K562 (cell line): ENCODE measurements around the gene ZBTB32. TPM values are rescaled to one million over a fixed set of nuclear protein-coding genes. Genes with fewer than 3 reads are reported as not detected.

Experiments used
- BCL6 ChIP-seq: fragments of 250-450 bp; sonication (Bioruptor Pico); IDR thresholded peaks from 2 replicates; pipeline ENCODE4 v1.4.0; 2020
- CBFA2T2 ChIP-seq: fragments of 450-650 bp; conservative IDR thresholded peaks from 2 replicates; pipeline ENCODE4 v1.6.1; 2017; ENCODE audit warnings: mild to moderate bottlenecking
- CREB5 ChIP-seq: fragments of 250-450 bp; sonication (Bioruptor Pico); IDR thresholded peaks from 2 replicates; pipeline ENCODE4 v1.5.0; 2020; ENCODE audit warnings: mild to moderate bottlenecking
- CREM ChIP-seq: IDR thresholded peaks from 2 replicates; pipeline ENCODE4 v1.6.1; 2014; ENCODE audit warnings: antibody characterized with exemption, low read depth
- FOS ChIP-seq: IDR thresholded peaks from 3 replicates; pipeline ENCODE4 v1.6.1; 2011; ENCODE audit not compliant: insufficient read length; ENCODE audit errors: extremely low read depth
- GTF2E2 ChIP-seq: fragments of 200-800 bp; sonication (Bioruptor generic); IDR thresholded peaks from 2 replicates; pipeline ENCODE4 v1.6.1; 2016; ENCODE audit warnings: missing genetic modification characterization, missing compliant biosample characterization
- HIVEP1 ChIP-seq: fragments of 250-450 bp; sonication (Bioruptor Pico); IDR thresholded peaks from 2 replicates; pipeline ENCODE4 v1.4.0; 2020; ENCODE audit warnings: mild to moderate bottlenecking
- HOMEZ ChIP-seq: fragments of 250-450 bp; sonication (Bioruptor Pico); IDR thresholded peaks from 2 replicates; pipeline ENCODE4 v1.4.0; 2020; ENCODE audit warnings: mild to moderate bottlenecking, moderate library complexity
- MAZ ChIP-seq, 2 experiments: fragments of 450-650 bp in 1 of 2; sonication (generic) in 1 of 2; formaldehyde crosslinking; IDR thresholded peaks in 1 of 2; conservative IDR thresholded peaks in 1 of 2; 2 replicates each; pipeline versions ENCODE4 v1.4.0 to v1.5.0; 2020; ENCODE audit warnings: mild to moderate bottlenecking in 1 of 2, missing genetic modification reagents in 1 of 2
- PHTF2 ChIP-seq: fragments of 250-450 bp; sonication (Bioruptor Pico); IDR thresholded peaks from 2 replicates; pipeline ENCODE4 v1.5.0; 2021; ENCODE audit warnings: mild to moderate bottlenecking
- POLR2AphosphoS2 ChIP-seq: IDR thresholded peaks from 2 replicates; pipeline ENCODE4 v1.6.1; 2012; ENCODE audit warnings: low read length, improper control_type of control experiment
- POU5F1 ChIP-seq: fragments of 150-350 bp; IDR thresholded peaks from 2 replicates; pipeline ENCODE4 v1.6.1; 2014; ENCODE audit warnings: borderline replicate concordance, low read length, low read depth, mild to moderate bottlenecking; ENCODE audit not compliant: partially characterized antibody
- RBBP5 ChIP-seq: fragments of 200-600 bp; sonication (generic); IDR thresholded peaks from 2 replicates; pipeline ENCODE4 v1.6.1; 2012; ENCODE audit warnings: borderline replicate concordance, mild to moderate bottlenecking, low read length, control low read depth, inconsistent platforms; ENCODE audit not compliant: insufficient read depth, poor library complexity, severe bottlenecking
- SIN3A ChIP-seq, 2 experiments: fragments of 150-350 bp in 1 of 2; IDR thresholded peaks; 2 replicates each; pipeline ENCODE4 v1.6.1; 2011 to 2016; ENCODE audit warnings: borderline replicate concordance in 2 of 2, low read depth in 2 of 2, low read length in 2 of 2, mild to moderate bottlenecking in 2 of 2, moderate library complexity in 2 of 2; ENCODE audit not compliant: control insufficient read depth in 1 of 2
- THAP7 ChIP-seq: fragments of 250-450 bp; sonication (Bioruptor Pico); IDR thresholded peaks from 2 replicates; pipeline ENCODE4 v1.5.0; 2021
- TSC22D4 ChIP-seq: fragments of 450-650 bp; IDR thresholded peaks from 2 replicates; pipeline ENCODE4 v1.6.1; 2016; ENCODE audit warnings: missing genetic modification characterization, missing biosample characterization, control low read depth
- XRCC3 ChIP-seq: fragments of 450-650 bp; IDR thresholded peaks from 2 replicates; pipeline ENCODE4 v1.6.1; 2017; ENCODE audit warnings: mild to moderate bottlenecking, moderate library complexity
- ZBTB26 ChIP-seq: fragments of 450-650 bp; formaldehyde crosslinking; IDR thresholded peaks from 2 replicates; pipeline ENCODE4 v1.4.0; 2022; ENCODE audit warnings: missing genetic modification characterization
- ZBTB34 ChIP-seq: fragments of 250-450 bp; sonication (Bioruptor Pico); IDR thresholded peaks from 2 replicates; pipeline ENCODE4 v1.8.0; 2021; ENCODE audit warnings: mild to moderate bottlenecking, moderate library complexity
- ZNF134 ChIP-seq: fragments of 250-450 bp; sonication (Bioruptor Pico); conservative IDR thresholded peaks from 2 replicates; pipeline ENCODE4 v1.4.0; 2020
- polyA plus RNA-seq, 8 experiments: library from polyadenylated mRNA; depleted of rRNA in 4 of 8; stranded (reverse) in 5 of 8; unstranded in 3 of 8; fragments of >200 nt; fragmentation: Nextera tagmentation in 2 of 8; fragmentation: Illumina TruSeq in 1 of 8; extraction: Ambion mirVana in 2 of 8; extraction: Trizol in 1 of 8; gene quantifications; 2 replicates each; pipeline versions ENCODE4 v1.2.1 to v1.2.3, GENCODE V29; 2011 to 2014; ENCODE audit warnings: inconsistent platforms in 1 of 8, missing spikeins in 1 of 8
- total RNA-seq, 7 experiments: library from RNA; depleted of rRNA in 6 of 7; stranded (reverse); fragments of >200 nt in 6 of 7; fragmentation: Illumina TruSeq in 2 of 7; extraction: Trizol in 2 of 7; gene quantifications; 2 replicates each; pipeline versions ENCODE4 v1.2.1 to v1.2.3, GENCODE V29; 2011 to 2021; ENCODE audit warnings: low replicate concordance in 1 of 7

The ZBTB32 gene
- total and polyA plus RNA-seq, 9 of the 15 experiments (the other 6 are each of a cell fraction or from before 2014, with no cell fraction given): 0.20 TPM; not detected in 8

GRCh38 chr19:35717665-35718344 lies 13.4 kb downstream of the ZBTB32 start, which contains the start of gene KMT2B (continued):
- TF ChIP-seq FOS (no peak), POU5F1 (no peak), THAP7 (CRISPR knock-in tag) (no peak), GTF2E2 (tag) (no peak), ZBTB26 (CRISPR knock-in tag) (no peak), TSC22D4 (tag) (no peak), MAZ (CRISPR knock-in tag; conservative IDR thresholded peaks at IDR 0.05 in 1 of 2, IDR thresholded peaks at IDR 0.05 in 1 of 2) (peak in 1 of 2 experiments; percentile 10), HOMEZ (CRISPR knock-in tag) (no peak), XRCC3 (no peak), HIVEP1 (CRISPR knock-in tag) (no peak), PHTF2 (no peak), SIN3A (IDR thresholded peaks at IDR 0.05; ENCODE audit: borderline replicate concordance in 2 of 2, control insufficient read depth in 1 of 2, low read depth in 2 of 2, low read length in 2 of 2) (peak in 1 of 2 experiments; percentile 24; a peak in 1 of 4 replicates), CREB5 (CRISPR knock-in tag) (no peak), CBFA2T2 (no peak), RBBP5 (peak; percentile 42), BCL6 (CRISPR knock-in tag) (no peak), ZNF134 (CRISPR knock-in tag) (no peak), ZBTB34 (CRISPR knock-in tag) (no peak), CREM (peak; percentile 88), POLR2AphosphoS2 (no peak)
